ENCODE results near the gene GIT1. TPM values are rescaled to one million over a fixed set of nuclear protein-coding genes. Genes with fewer than 3 reads are reported as not detected.
"Not testable (repeated sequence)": the region's sequence is repeated elsewhere in the genome, so short reads cannot be mapped to it uniquely, and the experiment has no call there.

GIT1 gene
- polyA plus RNA-seq, 4 donors: 36.9 to 54.5 (median 41.7) TPM

GRCh38 chr17:29568331-29569244, 20.9 kb downstream of the GIT1 start, which contains the start of gene TP53I13:
TP53I13 (plus strand) TSS chr17:29568701; CDS start chr17:29568759, 58 bp downstream.
- DNase-seq (ENCODE audit: low read depth in 4 of 4, low spot score in 3 of 4): peak in 1 of 4 donors; percentile 68

GRCh38 chr17:29567554-29568330, 21.7 kb downstream of the GIT1 start:
- no peak for DNase-seq (ENCODE audit: low read depth in 4 of 4, low spot score in 3 of 4)

GRCh38 chr17:29567304-29567553, 22.2 kb downstream of the GIT1 start:
- DNase-seq (ENCODE audit: low read depth in 4 of 4, low spot score in 3 of 4): no peak

GRCh38 chr17:29566473-29567303, 22.8 kb downstream of the GIT1 start, which contains the start of gene ABHD15:
ABHD15 (minus strand) TSS chr17:29567037; CDS start chr17:29566966, 71 bp downstream.
- no peak for DNase-seq (ENCODE audit: low read depth in 4 of 4, low spot score in 3 of 4)

GRCh38 chr17:29565643-29566472, 23.6 kb downstream of the GIT1 start:
- DNase-seq (ENCODE audit: low read depth in 4 of 4, low spot score in 3 of 4): no peak

GRCh38 chr17:29563816-29564215, 25.6 kb downstream of the GIT1 start:
- no peak for DNase-seq (ENCODE audit: low read depth in 4 of 4, low spot score in 3 of 4)

- no peak for DNase-seq (ENCODE audit: low read depth in 4 of 4, low spot score in 3 of 4)
Measured at GRCh38 chr17:29562615-29563014, 26.8 kb downstream of the GIT1 start.

GRCh38 chr17:29561554-29562517, 27.6 kb downstream of the GIT1 start:
- DNase-seq (ENCODE audit: low read depth in 4 of 4, low spot score in 3 of 4): no peak

GRCh38 chr17:29560316-29560715, 29.1 kb downstream of the GIT1 start:
- no peak for DNase-seq (ENCODE audit: low read depth in 4 of 4, low spot score in 3 of 4)

- no peak for DNase-seq (ENCODE audit: low read depth in 4 of 4, low spot score in 3 of 4)
Measured at GRCh38 chr17:29559640-29560039, 29.8 kb downstream of the GIT1 start.

GRCh38 chr17:29558139-29558538, 31.3 kb downstream of the GIT1 start:
- not testable (repeated sequence) for DNase-seq (ENCODE audit: low read depth in 4 of 4, low spot score in 3 of 4)

GRCh38 chr17:29557739-29558116, 31.7 kb downstream of the GIT1 start:
- no peak for DNase-seq (ENCODE audit: low read depth in 4 of 4, low spot score in 3 of 4)

- DNase-seq (ENCODE audit: low read depth in 4 of 4, low spot score in 3 of 4): no peak
Measured at GRCh38 chr17:29557085-29557738, 32.2 kb downstream of the GIT1 start.

GRCh38 chr17:29555840-29556239, 33.6 kb downstream of the GIT1 start:
- DNase-seq (ENCODE audit: low read depth in 4 of 4, low spot score in 3 of 4): no peak

GRCh38 chr17:29549177-29549923, 40.1 kb downstream of the GIT1 start:
- no peak for DNase-seq (ENCODE audit: low read depth in 4 of 4, low spot score in 3 of 4)

- no peak for DNase-seq (ENCODE audit: low read depth in 4 of 4, low spot score in 3 of 4)
Measured at GRCh38 chr17:29546830-29547229, 42.6 kb downstream of the GIT1 start.

- no peak for DNase-seq (ENCODE audit: low read depth in 4 of 4, low spot score in 3 of 4)
Measured at GRCh38 chr17:29546085-29546484, 43.4 kb downstream of the GIT1 start.

GRCh38 chr17:29544066-29544465, 45.4 kb downstream of the GIT1 start:
- no peak for DNase-seq (ENCODE audit: low read depth in 4 of 4, low spot score in 3 of 4)

Data from left renal pelvis (tissue), 4 donors.